ENCODE measurements around the gene KHDRBS2. TPM values are rescaled to one million over a fixed set of nuclear protein-coding genes. Genes with fewer than 3 reads are reported as not detected.

Gene KHDRBS2
- total RNA-seq, 6 donors from 2014 or later: 5.4 to 48.2 (median 17.9) TPM

DNA sequence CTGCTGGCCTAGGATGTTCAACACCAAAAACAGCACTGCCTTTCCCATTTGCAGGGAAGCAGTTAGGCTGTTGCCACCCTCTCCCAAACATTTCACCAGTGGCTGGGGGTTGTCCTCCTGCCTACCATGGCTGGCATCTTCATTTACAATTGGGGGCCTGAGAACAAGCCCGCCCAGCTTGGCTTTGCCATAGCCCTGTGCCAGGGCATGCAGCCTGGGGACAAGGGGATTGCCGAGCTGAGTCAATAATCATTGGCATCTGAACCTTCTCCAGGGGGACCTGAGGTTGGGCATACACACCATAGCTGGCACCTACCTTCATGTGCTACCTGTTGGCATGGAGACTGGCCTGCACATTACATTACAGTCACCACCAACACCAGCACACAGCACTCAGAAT, 345.1 kb downstream of the KHDRBS2 start:
- 100% methylated on average over 1 of the region's 2 CpGs for WGBS, 2 donors

DNA sequence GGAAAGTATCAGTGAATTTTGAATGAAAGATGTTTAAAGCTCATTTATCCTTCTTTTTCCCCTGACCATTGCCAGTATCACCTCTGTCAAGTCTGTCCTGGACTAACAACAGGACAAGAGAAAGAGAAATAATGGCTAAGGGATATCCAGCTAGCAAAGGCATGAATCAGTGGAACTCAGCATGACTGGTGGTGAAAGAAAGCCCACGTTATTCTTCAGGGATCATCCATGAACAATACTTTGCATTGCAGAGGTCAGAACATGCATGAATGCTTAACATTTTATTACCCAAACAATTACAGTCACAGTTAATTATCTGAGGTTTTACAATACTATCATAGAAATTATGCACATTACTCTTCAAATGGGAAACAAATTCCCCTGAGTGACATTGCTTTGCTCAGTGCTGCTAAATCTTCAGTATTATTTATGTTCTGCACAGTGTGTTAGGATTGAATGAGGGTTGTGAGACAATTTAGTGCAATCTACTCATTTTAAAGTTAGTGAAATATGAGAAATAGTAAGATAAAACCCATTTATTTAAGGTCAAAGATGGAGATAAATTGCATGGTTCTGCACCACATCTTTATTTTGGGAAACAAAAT, 350.7 kb downstream of the KHDRBS2 start:
- ATAC-seq (ENCODE audit: low FRiP score in 2 of 2): no peak
- no peak overlapping the region for H3K27ac ChIP-seq
- no peaks in the 10 kb centered on the region for H3K27me3 ChIP-seq
- H3K9me3 ChIP-seq: no peaks in the 10 kb centered on the region
- no peaks in the 10 kb centered on the region for H3K36me3 ChIP-seq
- no peak for DNase-seq
- no peaks in the 10 kb centered on the region for H3K4me1 ChIP-seq
- H3K4me3 ChIP-seq: no peak overlapping the region
- TF ChIP-seq POLR2AphosphoS5 (IDR thresholded peaks at IDR 0.05): no peak
- no peak for TF ChIP-seq EP300 (IDR thresholded peaks at IDR 0.05)
- no peak for TF ChIP-seq POLR2A (IDR thresholded peaks at IDR 0.05)
- TF ChIP-seq, protein P1, sequence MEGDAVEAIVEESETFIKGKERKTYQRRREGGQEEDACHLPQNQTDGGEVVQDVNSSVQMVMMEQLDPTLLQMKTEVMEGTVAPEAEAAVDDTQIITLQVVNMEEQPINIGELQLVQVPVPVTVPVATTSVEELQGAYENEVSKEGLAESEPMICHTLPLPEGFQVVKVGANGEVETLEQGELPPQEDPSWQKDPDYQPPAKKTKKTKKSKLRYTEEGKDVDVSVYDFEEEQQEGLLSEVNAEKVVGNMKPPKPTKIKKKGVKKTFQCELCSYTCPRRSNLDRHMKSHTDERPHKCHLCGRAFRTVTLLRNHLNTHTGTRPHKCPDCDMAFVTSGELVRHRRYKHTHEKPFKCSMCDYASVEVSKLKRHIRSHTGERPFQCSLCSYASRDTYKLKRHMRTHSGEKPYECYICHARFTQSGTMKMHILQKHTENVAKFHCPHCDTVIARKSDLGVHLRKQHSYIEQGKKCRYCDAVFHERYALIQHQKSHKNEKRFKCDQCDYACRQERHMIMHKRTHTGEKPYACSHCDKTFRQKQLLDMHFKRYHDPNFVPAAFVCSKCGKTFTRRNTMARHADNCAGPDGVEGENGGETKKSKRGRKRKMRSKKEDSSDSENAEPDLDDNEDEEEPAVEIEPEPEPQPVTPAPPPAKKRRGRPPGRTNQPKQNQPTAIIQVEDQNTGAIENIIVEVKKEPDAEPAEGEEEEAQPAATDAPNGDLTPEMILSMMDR (IDR thresholded peaks at IDR 0.05): no peak
- 35 to 63% methylated on average over 1 of the region's 1 CpG for WGBS, 2 donors

More for the DNA sequence above, 345.1 kb downstream of the KHDRBS2 start:
- Histone ChIP-seq H3K27me3 (no peaks in the 10 kb centered on the region), H3K36me3 (no peaks in the 10 kb centered on the region), H3K4me3 (no peak overlapping the region), H3K4me1 (no peaks in the 10 kb centered on the region), H3K9me3 (no peaks in the 10 kb centered on the region), H3K27ac (no peak overlapping the region)
- DNase-seq (peak in 1 of 2 donors; percentile 3), ATAC-seq (ENCODE audit: low FRiP score in 2 of 2) (no peak)
- TF ChIP-seq POLR2AphosphoS5 (IDR thresholded peaks at IDR 0.05) (no peak), POLR2A (IDR thresholded peaks at IDR 0.05) (no peak), EP300 (IDR thresholded peaks at IDR 0.05) (no peak)
- TF ChIP-seq, protein P1 (IDR thresholded peaks at IDR 0.05): no peak

DNA sequence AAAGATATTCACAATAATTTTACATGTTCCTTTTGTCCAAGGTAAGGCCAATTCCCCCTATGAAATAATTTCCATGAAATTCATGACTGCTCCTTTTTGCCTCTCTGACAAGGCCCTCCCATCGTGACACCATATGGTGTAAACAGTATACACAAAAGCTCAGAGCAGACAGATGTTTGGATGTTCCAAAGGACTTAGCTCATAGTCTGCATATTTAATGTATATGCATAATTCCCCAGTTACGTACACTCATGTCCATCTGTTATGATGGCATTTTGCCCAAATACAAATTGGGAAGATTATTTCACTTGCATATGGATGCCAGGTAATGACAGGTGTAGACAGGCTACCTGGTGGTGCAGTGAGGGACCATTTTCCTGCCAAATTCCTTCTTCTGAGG, 376.5 kb downstream of the KHDRBS2 start:
- ATAC-seq (ENCODE audit: low FRiP score in 2 of 2): no peak
- 82 to 94% methylated on average over 2 of the region's 2 CpGs for WGBS, 2 donors

DNA sequence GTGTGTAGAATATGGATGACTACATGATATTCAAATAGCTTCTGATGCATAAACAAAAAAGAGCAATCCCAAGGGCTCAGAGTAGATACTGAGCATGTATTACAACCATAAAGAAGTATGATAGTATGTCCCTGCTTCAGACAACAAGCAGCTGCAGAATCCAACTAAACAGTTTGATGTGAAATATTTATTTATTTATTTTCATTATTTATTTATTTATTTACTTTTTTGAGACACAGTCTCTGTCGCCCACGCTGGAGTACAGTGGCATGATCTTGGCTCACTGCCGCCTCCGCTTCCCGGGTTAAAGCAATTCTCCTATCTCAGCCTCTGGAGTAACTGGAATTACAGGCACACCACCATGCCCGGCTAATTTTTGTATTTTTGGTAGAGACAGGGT, 384.3 kb downstream of the KHDRBS2 start:
- ATAC-seq (ENCODE audit: low FRiP score in 2 of 2) (no peak), DNase-seq (no peak)
- Histone ChIP-seq H3K27ac (no peak overlapping the region), H3K27me3 (no peaks in the 10 kb centered on the region), H3K9me3 (no peaks in the 10 kb centered on the region), H3K36me3 (no peaks in the 10 kb centered on the region), H3K4me1 (peaks cover 0 to 2% (median 0%) of the 10 kb centered on the region in 4 donors), H3K4me3 (no peak overlapping the region)
- WGBS, 2 donors: 96 to 97% methylated on average over 6 of the region's 6 CpGs
- TF ChIP-seq POLR2AphosphoS5 (IDR thresholded peaks at IDR 0.05): no peak
- no peak for TF ChIP-seq POLR2A (IDR thresholded peaks at IDR 0.05)
- TF ChIP-seq, protein P1 (IDR thresholded peaks at IDR 0.05): no peak
- TF ChIP-seq EP300 (IDR thresholded peaks at IDR 0.05): no peak

More for the DNA sequence above, 376.5 kb downstream of the KHDRBS2 start:
- Histone ChIP-seq H3K27ac (no peak overlapping the region), H3K4me1 (no peaks in the 10 kb centered on the region), H3K36me3 (no peaks in the 10 kb centered on the region), H3K27me3 (no peaks in the 10 kb centered on the region), H3K9me3 (no peaks in the 10 kb centered on the region), H3K4me3 (no peak overlapping the region)
- no peak for DNase-seq
- TF ChIP-seq POLR2A (IDR thresholded peaks at IDR 0.05) (no peak), POLR2AphosphoS5 (IDR thresholded peaks at IDR 0.05) (no peak), EP300 (IDR thresholded peaks at IDR 0.05) (no peak)
- TF ChIP-seq, protein P1 (IDR thresholded peaks at IDR 0.05): no peak

DNA sequence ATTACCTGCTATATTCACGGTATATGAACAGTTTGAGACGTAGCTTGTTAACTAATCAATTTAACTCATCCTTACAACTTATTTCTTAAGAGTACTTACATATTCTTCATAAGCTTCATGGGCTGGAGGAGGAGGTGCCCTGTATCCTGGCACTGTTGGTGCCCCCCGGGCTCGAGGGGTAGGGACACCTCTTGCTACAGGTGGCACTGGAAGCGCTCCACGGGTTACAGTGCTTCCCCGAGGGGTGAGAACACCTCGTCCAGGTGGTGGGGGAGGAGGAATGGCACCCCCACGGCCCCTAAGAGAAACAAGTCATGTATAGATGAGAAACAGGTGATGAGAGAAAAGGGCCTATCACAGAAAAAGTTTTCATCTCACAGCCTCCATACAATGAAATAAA, 391.5 kb downstream of the KHDRBS2 start:
- ATAC-seq (ENCODE audit: low FRiP score in 2 of 2) (no peak), DNase-seq (peak in 1 of 2 donors; percentile 11)
- H3K27me3 ChIP-seq: no peaks in the 10 kb centered on the region
- H3K9me3 ChIP-seq: no peaks in the 10 kb centered on the region
- WGBS, 2 donors: 91 to 94% methylated on average over 9 of the region's 9 CpGs
- TF ChIP-seq EP300 (IDR thresholded peaks at IDR 0.05): no peak
- TF ChIP-seq, protein P1 (IDR thresholded peaks at IDR 0.05): no peak
- no peak for TF ChIP-seq POLR2AphosphoS5 (IDR thresholded peaks at IDR 0.05)
- TF ChIP-seq POLR2A (IDR thresholded peaks at IDR 0.05): no peak
- H3K4me1 ChIP-seq: peaks cover 0 to 3% (median 0%) of the 10 kb centered on the region in 4 donors
- H3K4me3 ChIP-seq: no peak overlapping the region
- no peak overlapping the region for H3K27ac ChIP-seq
- H3K36me3 ChIP-seq: no peaks in the 10 kb centered on the region
